AG09319 (cell line): ENCODE results near the gene SLC39A9.

Experiments used
- DNase-seq: peaks from one replicate; pipeline ENCODE4 v3.0.0-alpha.2; 2010; ENCODE audit warnings: low read depth; ENCODE audit errors: extremely low read depth
- TF ChIP-seq, protein P1 (sequence below): IDR thresholded peaks from 2 replicates; pipeline ENCODE4 v1.5.1; 2011; ENCODE audit warnings: low read depth, mild to moderate bottlenecking, inconsistent platforms, low read length, moderate library complexity

Gene SLC39A9

DNA sequence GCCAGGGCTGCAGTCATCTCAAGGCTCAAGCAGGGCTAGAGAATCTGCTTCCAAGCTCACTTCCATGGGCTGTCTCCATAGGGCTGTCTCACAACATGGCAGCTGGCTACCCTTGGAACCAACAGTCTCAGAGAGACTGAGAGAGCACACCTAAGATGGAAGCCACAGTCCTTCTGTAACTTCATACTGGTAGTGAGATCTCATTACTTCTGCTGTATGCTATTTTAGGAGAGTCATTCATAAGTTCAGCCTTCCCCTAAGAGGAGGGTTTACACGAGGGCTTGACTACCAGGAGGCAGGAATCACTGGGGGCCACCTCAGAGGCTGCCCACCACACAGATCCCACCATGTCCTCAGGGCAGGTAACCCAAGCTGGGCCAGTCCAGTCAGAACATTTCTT, 30.1 kb upstream of the SLC39A9 start:
- TF ChIP-seq, protein P1, sequence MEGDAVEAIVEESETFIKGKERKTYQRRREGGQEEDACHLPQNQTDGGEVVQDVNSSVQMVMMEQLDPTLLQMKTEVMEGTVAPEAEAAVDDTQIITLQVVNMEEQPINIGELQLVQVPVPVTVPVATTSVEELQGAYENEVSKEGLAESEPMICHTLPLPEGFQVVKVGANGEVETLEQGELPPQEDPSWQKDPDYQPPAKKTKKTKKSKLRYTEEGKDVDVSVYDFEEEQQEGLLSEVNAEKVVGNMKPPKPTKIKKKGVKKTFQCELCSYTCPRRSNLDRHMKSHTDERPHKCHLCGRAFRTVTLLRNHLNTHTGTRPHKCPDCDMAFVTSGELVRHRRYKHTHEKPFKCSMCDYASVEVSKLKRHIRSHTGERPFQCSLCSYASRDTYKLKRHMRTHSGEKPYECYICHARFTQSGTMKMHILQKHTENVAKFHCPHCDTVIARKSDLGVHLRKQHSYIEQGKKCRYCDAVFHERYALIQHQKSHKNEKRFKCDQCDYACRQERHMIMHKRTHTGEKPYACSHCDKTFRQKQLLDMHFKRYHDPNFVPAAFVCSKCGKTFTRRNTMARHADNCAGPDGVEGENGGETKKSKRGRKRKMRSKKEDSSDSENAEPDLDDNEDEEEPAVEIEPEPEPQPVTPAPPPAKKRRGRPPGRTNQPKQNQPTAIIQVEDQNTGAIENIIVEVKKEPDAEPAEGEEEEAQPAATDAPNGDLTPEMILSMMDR = no peak
- no peak for DNase-seq

DNA sequence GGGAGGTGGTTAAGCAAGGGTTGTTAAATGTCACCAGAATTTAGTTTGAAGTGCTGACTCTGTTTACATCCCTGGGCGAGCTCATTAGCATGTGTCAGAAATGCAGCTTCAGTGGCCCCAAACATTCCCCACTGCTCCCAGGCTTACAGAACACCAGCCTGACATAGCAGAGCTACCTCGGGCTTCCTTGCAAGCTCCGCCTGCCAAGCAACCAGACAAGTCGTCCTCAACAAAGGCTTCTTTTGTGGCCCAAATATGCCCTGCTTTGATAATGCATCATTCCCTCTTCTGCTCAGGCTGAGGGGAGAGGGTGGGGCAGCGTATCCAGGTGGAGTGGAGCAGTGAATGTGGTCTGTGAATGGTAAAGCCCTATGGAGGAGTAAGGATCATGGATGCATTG, 28.4 kb upstream of the SLC39A9 start:
- TF ChIP-seq, protein P1 = no peak
- no peak for DNase-seq

DNA sequence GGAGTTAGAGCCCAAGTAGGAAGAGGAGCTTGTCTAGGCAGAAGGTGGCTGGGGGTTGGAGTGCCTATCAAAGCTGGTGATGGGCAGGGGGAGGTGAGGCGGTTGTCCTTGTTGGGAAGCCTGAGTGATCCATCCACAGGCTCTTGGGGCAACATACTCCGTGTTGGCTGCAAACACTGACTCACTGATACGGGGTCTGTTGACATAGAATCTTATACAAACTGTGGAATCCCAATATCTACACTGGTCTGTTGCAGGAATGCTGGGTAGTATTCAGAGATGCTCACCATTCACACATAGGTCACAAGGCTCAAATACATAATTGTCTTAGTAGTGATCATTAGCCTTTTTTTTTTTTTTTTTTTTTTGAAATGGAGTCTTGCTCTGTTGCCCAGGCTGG, 26.3 kb upstream of the SLC39A9 start:
- no peak for DNase-seq
- TF ChIP-seq, protein P1 = no peak

DNA sequence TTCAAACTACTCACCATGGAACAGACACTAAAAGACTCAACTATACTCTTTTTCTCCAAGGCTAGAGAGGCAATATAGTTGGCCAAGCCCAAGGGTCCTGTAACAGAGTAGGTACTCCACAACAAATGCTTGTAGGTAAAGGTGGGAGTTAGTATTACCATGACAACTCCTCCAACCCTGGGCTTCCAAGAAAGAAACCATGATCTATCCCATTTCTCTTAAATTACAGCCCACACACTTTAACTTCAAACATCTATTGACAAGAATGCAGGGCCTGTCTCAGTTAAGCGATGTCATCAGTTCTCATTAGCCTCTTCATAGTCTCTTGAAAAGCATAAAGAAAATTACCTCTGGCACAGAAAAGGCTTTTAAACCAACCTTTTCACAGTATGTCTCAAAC, 25.4 kb upstream of the SLC39A9 start:
- no peak for DNase-seq
- TF ChIP-seq, protein P1 = no peak

DNA sequence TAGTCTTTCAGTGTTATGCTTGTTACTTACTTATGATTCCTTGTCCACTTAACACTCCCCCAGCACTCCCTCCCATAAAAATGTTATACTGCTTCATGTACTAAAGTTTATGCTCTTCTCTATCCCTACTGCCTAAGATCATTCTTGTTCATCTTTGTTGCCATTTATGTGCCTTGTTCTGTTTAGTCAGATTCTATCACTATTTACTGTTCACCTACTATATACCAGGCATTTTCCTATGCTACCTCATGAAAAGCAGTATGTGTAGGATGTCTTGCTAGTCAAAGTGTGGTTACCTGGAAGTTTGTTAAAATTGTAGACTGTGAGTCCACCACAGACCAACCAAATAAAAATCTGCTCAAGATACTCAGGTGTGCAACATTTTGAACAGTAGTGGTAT, 24.3 kb upstream of the SLC39A9 start:
- TF ChIP-seq, protein P1 = no peak
- DNase-seq = no peak

DNA sequence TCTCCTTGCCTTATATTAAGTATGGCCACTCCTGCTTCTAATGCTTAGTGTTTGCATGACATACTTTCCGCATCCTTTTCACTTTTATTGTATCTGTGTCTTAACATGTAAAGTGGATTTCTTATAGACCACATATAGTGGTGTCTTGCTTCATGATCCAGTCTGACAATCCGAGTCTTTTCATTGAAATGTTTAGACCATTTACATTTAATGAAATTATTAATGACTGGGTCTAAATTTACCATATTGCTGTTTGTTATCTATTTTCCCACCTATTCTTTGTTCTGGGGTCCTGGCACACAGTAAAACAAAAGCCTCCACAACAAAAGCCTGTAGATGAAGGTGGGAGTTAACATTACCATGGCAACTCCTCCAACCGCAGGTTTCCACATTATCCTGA, 23.3 kb upstream of the SLC39A9 start:
- TF ChIP-seq, protein P1 = no peak
- no peak for DNase-seq

DNA sequence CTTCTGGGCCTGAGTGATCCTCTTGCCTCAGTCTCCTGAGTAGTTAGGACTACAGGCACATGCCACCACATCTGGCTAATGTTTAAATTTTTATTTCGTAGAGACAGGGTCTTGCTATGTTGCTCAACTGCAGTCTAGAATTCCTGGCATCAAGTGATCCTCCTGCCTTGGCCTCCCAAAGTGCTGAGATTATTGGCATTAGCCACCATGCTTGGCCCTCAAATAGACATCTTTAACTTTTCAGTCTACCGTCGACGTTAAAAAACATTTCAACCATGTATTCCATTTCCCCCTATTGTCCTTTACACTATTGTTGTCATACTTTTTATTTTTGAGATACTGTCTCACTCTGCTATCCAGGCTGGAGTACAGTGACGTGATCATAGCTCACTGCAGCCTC, 22.8 kb upstream of the SLC39A9 start:
- TF ChIP-seq, protein P1 = no peak

DNA sequence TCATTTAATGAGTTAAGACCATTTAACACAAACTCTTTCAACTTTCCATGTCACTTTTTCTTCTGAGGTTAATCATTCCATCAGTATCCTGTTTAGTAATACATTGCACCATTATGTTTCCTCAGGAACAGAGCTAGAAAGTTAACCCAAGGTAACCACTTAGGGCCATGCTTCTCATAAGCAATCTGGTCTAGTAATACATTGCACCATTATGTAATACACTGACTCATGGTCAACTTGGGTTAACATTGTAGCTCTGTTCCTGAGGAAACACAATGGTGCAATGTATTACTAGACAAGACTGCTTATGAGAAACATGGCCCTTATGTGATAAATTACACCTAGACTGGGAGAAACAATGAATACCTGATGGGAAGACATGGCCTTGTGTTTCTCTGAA, 22.1 kb upstream of the SLC39A9 start:
- TF ChIP-seq, protein P1 = no peak
- no peak for DNase-seq

More for the DNA sequence above, 22.8 kb upstream of the SLC39A9 start:
- no peak for DNase-seq
